Activated CD4-positive, alpha-beta T cell treated with anti-CD3 and anti-CD28 coated beads for 36 hours (primary cell): ENCODE results near the gene HSPH1. TPM values are rescaled to one million over a fixed set of nuclear protein-coding genes. Genes with fewer than 3 reads are reported as not detected.
"Not testable (repeated sequence)": the region's sequence is repeated elsewhere in the genome, so short reads cannot be mapped to it uniquely, and the experiment has no call there.

Experiments used
- ATAC-seq: fragments of 200-7000 bp; cut with Tn5 transposase; one replicate; pipeline ENCODE4 v1.10.0; 2021; ENCODE audit warnings: mild to moderate bottlenecking, moderate library complexity
- CTCF ChIA-PET: fragments of 350-600 bp; sonication (Branson Sonifier 250); formaldehyde crosslinking; loops from one replicate; lab custom pipeline; 2021; ENCODE audit warnings: antibody characterized with exemption; lab: Charles Lee
- POLR2A ChIA-PET: fragments of 350-600 bp; sonication (Branson Sonifier 250); formaldehyde crosslinking; loops from one replicate; lab custom pipeline; 2021; ENCODE audit warnings: antibody characterized with exemption, inconsistent platforms; lab: Charles Lee
- DNase-seq: peaks from one replicate; pipeline ENCODE4 v3.0.0-alpha.2; 2020
- H3K27ac Mint-ChIP-seq: one replicate; pipeline ENCODE4 v1.8.0; 2021; ENCODE audit warnings: mixed read lengths
- H3K27me3 Mint-ChIP-seq: one replicate; pipeline ENCODE4 v1.8.0; 2021; ENCODE audit warnings: mixed read lengths
- H3K36me3 Mint-ChIP-seq: one replicate; pipeline ENCODE4 v1.8.0; 2021; ENCODE audit warnings: low read depth, mixed read lengths
- H3K4me1 Mint-ChIP-seq: one replicate; pipeline ENCODE4 v1.8.0; 2021; ENCODE audit warnings: mixed read lengths
- H3K4me3 Mint-ChIP-seq: one replicate; pipeline ENCODE4 v1.8.0; 2021; ENCODE audit warnings: mild to moderate bottlenecking, moderate library complexity, mixed read lengths
- H3K9me3 Mint-ChIP-seq: one replicate; pipeline ENCODE4 v1.8.0; 2021; ENCODE audit warnings: low read depth, mixed read lengths
- intact Hi-C, 2 experiments: fragments of 100-400 bp; cut with DNase I in 1 of 2; cut with micrococcal nuclease in 1 of 2; formaldehyde crosslinking; loops; one replicate each; pipeline versions ENCODE4 v1.14.2 to v1.15.1; 2022 to 2024; cut with DNase I, micrococcal nuclease
- total RNA-seq, 2 experiments: library from RNA; stranded (reverse); gene quantifications; one replicate each; pipeline ENCODE4 v1.2.3, GENCODE V29; 2021

The HSPH1 gene
- total RNA-seq, 2 experiments from 2014 or later, result 229 to 259 TPM

GRCh38 chr13:31199527-31199848, 37.8 kb upstream of the HSPH1 start:
- intact Hi-C loops, result loop anchor here in 1 of 2 experiments (1.0 kb wide), 1 partner anchor 37 kb away; no protein-coding TSS in a partner anchor
- Mint-ChIP-seq H3K27me3 (no peaks in the 10 kb centered on the region), H3K9me3 (no peaks in the 10 kb centered on the region), H3K36me3 (no peaks in the 10 kb centered on the region), H3K27ac (peak overlapping the region; percentile 32), H3K4me1 (peaks cover 29% of the 10 kb centered on the region), H3K4me3 (peak overlapping the region; percentile 71)
- DNase-seq (no peak), ATAC-seq (peak; percentile 25)
- ChIA-PET CTCF (interaction anchor here (0.5 to 1.1 kb wide), 7 partner anchors 8 to 319 kb away, joined by 3 to 5 read pairs (median 3); partner anchors contain the start of gene HSPH1), POLR2A (interaction anchor here (0.6 kb wide), 1 partner anchor 34 kb away, joined by 5 read pairs; no protein-coding TSS in a partner anchor)

- Mint-ChIP-seq H3K4me1 (peaks cover 21% of the 10 kb centered on the region), H3K9me3 (no peaks in the 10 kb centered on the region), H3K27ac (no peak overlapping the region), H3K36me3 (no peaks in the 10 kb centered on the region), H3K4me3 (no peak overlapping the region), H3K27me3 (no peaks in the 10 kb centered on the region)
- no peak for DNase-seq
- CTCF ChIA-PET, result interaction anchor here (1.0 kb wide), 1 partner anchor 9 kb away, joined by 5 read pairs; no protein-coding TSS in a partner anchor
- ATAC-seq, result no peak
- POLR2A ChIA-PET, result no interaction called here
- intact Hi-C loops, result loop anchor here in 1 of 2 experiments (1.0 kb wide), 1 partner anchor 31 kb away; no protein-coding TSS in a partner anchor
Measured at GRCh38 chr13:31198519-31198918, 36.8 kb upstream of the HSPH1 start.

- Mint-ChIP-seq H3K36me3 (no peaks in the 10 kb centered on the region), H3K4me3 (no peak overlapping the region), H3K27ac (no peak overlapping the region), H3K27me3 (no peaks in the 10 kb centered on the region), H3K4me1 (peaks cover 19% of the 10 kb centered on the region), H3K9me3 (no peaks in the 10 kb centered on the region)
- POLR2A ChIA-PET, result no interaction called here
- intact Hi-C loops, result no loop called here
- CTCF ChIA-PET, result interaction anchor here (0.5 kb wide), 1 partner anchor 21 kb away, joined by 3 read pairs; no protein-coding TSS in a partner anchor
- no peak for ATAC-seq
- no peak for DNase-seq
Measured at GRCh38 chr13:31196992-31197391, 35.3 kb upstream of the HSPH1 start.

GRCh38 chr13:31195616-31196015, 33.9 kb upstream of the HSPH1 start:
- DNase-seq (no peak), ATAC-seq (no peak)
- intact Hi-C loops, result no loop called here
- no peaks in the 10 kb centered on the region for H3K27me3 Mint-ChIP-seq
- H3K4me3 Mint-ChIP-seq, result no peak overlapping the region
- H3K36me3 Mint-ChIP-seq, result no peaks in the 10 kb centered on the region
- CTCF ChIA-PET, result no interaction called here
- H3K4me1 Mint-ChIP-seq, result peaks cover 9% of the 10 kb centered on the region
- POLR2A ChIA-PET, result no interaction called here
- no peak overlapping the region for H3K27ac Mint-ChIP-seq
- H3K9me3 Mint-ChIP-seq, result no peaks in the 10 kb centered on the region

- no peaks in the 10 kb centered on the region for H3K27me3 Mint-ChIP-seq
- ATAC-seq (no peak), DNase-seq (no peak)
- CTCF ChIA-PET, result interaction anchor here (1.6 kb wide), 1 partner anchor 16 kb away, joined by 5 read pairs; no protein-coding TSS in a partner anchor
- no peaks in the 10 kb centered on the region for H3K36me3 Mint-ChIP-seq
- intact Hi-C loops, result no loop called here
- no peak overlapping the region for H3K4me3 Mint-ChIP-seq
- H3K27ac Mint-ChIP-seq, result no peak overlapping the region
- no peaks in the 10 kb centered on the region for H3K9me3 Mint-ChIP-seq
- POLR2A ChIA-PET, result no interaction called here
- peaks cover 4% of the 10 kb centered on the region for H3K4me1 Mint-ChIP-seq
Measured at GRCh38 chr13:31192306-31192705, 30.6 kb upstream of the HSPH1 start.

GRCh38 chr13:31191748-31192147, 30.0 kb upstream of the HSPH1 start:
- ChIA-PET CTCF (no interaction called here), POLR2A (no interaction called here)
- intact Hi-C loops, result no loop called here
- Mint-ChIP-seq H3K36me3 (no peaks in the 10 kb centered on the region), H3K9me3 (no peaks in the 10 kb centered on the region), H3K27ac (no peak overlapping the region), H3K4me3 (no peak overlapping the region), H3K4me1 (peaks cover 4% of the 10 kb centered on the region), H3K27me3 (no peaks in the 10 kb centered on the region)
- DNase-seq (no peak), ATAC-seq (peak; percentile 44)

- CTCF ChIA-PET, result no interaction called here
- intact Hi-C loops, result no loop called here
- Mint-ChIP-seq H3K27ac (no peak overlapping the region), H3K9me3 (no peaks in the 10 kb centered on the region), H3K36me3 (no peaks in the 10 kb centered on the region), H3K4me1 (no peaks in the 10 kb centered on the region), H3K4me3 (no peak overlapping the region), H3K27me3 (no peaks in the 10 kb centered on the region)
- ATAC-seq (no peak), DNase-seq (no peak)
- POLR2A ChIA-PET, result no interaction called here
Measured at GRCh38 chr13:31184981-31185645, 23.4 kb upstream of the HSPH1 start.

- CTCF ChIA-PET, result no interaction called here
Measured at GRCh38 chr13:31184451-31184850, 22.7 kb upstream of the HSPH1 start.

GRCh38 chr13:31182987-31183386, 21.3 kb upstream of the HSPH1 start:
- Mint-ChIP-seq H3K4me3 (no peak overlapping the region), H3K36me3 (no peaks in the 10 kb centered on the region), H3K27ac (no peak overlapping the region), H3K9me3 (peaks cover 1% of the 10 kb centered on the region), H3K4me1 (no peaks in the 10 kb centered on the region), H3K27me3 (no peaks in the 10 kb centered on the region)
- ATAC-seq (no peak), DNase-seq (no peak)
- ChIA-PET CTCF (no interaction called here), POLR2A (no interaction called here)
- intact Hi-C loops, result no loop called here

More at GRCh38 chr13:31184451-31184850, 22.7 kb upstream of the HSPH1 start:
- no peaks in the 10 kb centered on the region for H3K4me1 Mint-ChIP-seq
- no peak overlapping the region for H3K27ac Mint-ChIP-seq
- H3K36me3 Mint-ChIP-seq, result no peaks in the 10 kb centered on the region
- H3K9me3 Mint-ChIP-seq, result no peaks in the 10 kb centered on the region
- no peak overlapping the region for H3K4me3 Mint-ChIP-seq
- DNase-seq (no peak), ATAC-seq (no peak)
- POLR2A ChIA-PET, result no interaction called here
- intact Hi-C loops, result no loop called here
- no peaks in the 10 kb centered on the region for H3K27me3 Mint-ChIP-seq

GRCh38 chr13:31179754-31180153, 18.1 kb upstream of the HSPH1 start:
- no peak overlapping the region for H3K4me3 Mint-ChIP-seq
- H3K27me3 Mint-ChIP-seq, result no peaks in the 10 kb centered on the region
- H3K4me1 Mint-ChIP-seq, result no peaks in the 10 kb centered on the region
- no peaks in the 10 kb centered on the region for H3K36me3 Mint-ChIP-seq
- intact Hi-C loops, result no loop called here
- CTCF ChIA-PET, result interaction anchor here (1.3 kb wide), 1 partner anchor 11 kb away, joined by 3 read pairs; no protein-coding TSS in a partner anchor
- DNase-seq (no peak), ATAC-seq (no peak)
- H3K9me3 Mint-ChIP-seq, result peaks cover 2% of the 10 kb centered on the region
- POLR2A ChIA-PET, result no interaction called here
- H3K27ac Mint-ChIP-seq, result no peak overlapping the region

- H3K27ac Mint-ChIP-seq, result no peak overlapping the region
- ChIA-PET CTCF (interaction anchor here (1.3 kb wide), 1 partner anchor 11 kb away, joined by 3 read pairs; no protein-coding TSS in a partner anchor), POLR2A (no interaction called here)
- intact Hi-C loops, result no loop called here
- DNase-seq, result no peak
- H3K27me3 Mint-ChIP-seq, result no peaks in the 10 kb centered on the region
- H3K36me3 Mint-ChIP-seq, result no peaks in the 10 kb centered on the region
- H3K4me1 Mint-ChIP-seq, result no peaks in the 10 kb centered on the region
- peaks cover 2% of the 10 kb centered on the region for H3K9me3 Mint-ChIP-seq
- no peak for ATAC-seq
- H3K4me3 Mint-ChIP-seq, result no peak overlapping the region
Measured at GRCh38 chr13:31179241-31179640, 17.5 kb upstream of the HSPH1 start.

- H3K27me3 Mint-ChIP-seq, H3K36me3 Mint-ChIP-seq, H3K27ac Mint-ChIP-seq, CTCF ChIA-PET, ATAC-seq, intact Hi-C loops, H3K4me3 Mint-ChIP-seq, POLR2A ChIA-PET, H3K4me1 Mint-ChIP-seq, DNase-seq, H3K9me3 Mint-ChIP-seq: not testable (repeated sequence)
Measured at GRCh38 chr13:31177813-31178495, 16.2 kb upstream of the HSPH1 start.
